Neural crest cell (in vitro differentiated cells): Measurements from ENCODE around the gene PSMC2. TPM values are rescaled to one million over a fixed set of nuclear protein-coding genes. Genes with fewer than 3 reads are reported as not detected.

Source experiments
- DNase-seq: peaks from one replicate; pipeline ENCODE4 v3.0.0; 2021; ENCODE audit warnings: low read depth, mixed read lengths, low spot score
- H3K27ac Mint-ChIP-seq: one replicate; pipeline ENCODE4 v1.8.0; 2021; ENCODE audit warnings: mild to moderate bottlenecking, mixed read lengths; ENCODE audit not compliant: unreplicated experiment
- H3K27me3 Mint-ChIP-seq: 2 replicates; pipeline ENCODE4 v1.8.0; 2021; ENCODE audit warnings: low read depth, mild to moderate bottlenecking, mixed read lengths
- H3K36me3 Mint-ChIP-seq: 2 replicates; pipeline ENCODE4 v1.8.0; 2021; ENCODE audit warnings: low read depth, mild to moderate bottlenecking, mixed read lengths
- H3K4me1 Mint-ChIP-seq: 2 replicates; pipeline ENCODE4 v1.8.0; 2021; ENCODE audit warnings: mixed read lengths
- H3K4me3 Mint-ChIP-seq: one replicate; pipeline ENCODE4 v1.8.0; 2021; ENCODE audit warnings: mild to moderate bottlenecking, mixed read lengths
- H3K9me3 Mint-ChIP-seq: 2 replicates; pipeline ENCODE4 v1.8.0; 2021; ENCODE audit warnings: mixed read lengths
- long read RNA-seq: library from polyadenylated mRNA; unstranded; transcript quantifications from one replicate; pipeline ENCODE4 v2.0.0, GENCODE V29; 2020
- total RNA-seq: library from RNA; stranded (reverse); gene quantifications from 2 replicates; pipeline ENCODE4 v1.2.1, GENCODE V29; 2021
- TF ChIP-seq, protein P1 (sequence below): fragments of 200-600 bp; sonication (generic); conservative IDR thresholded peaks from 2 replicates; pipeline ENCODE4 v1.5.0; 2021; ENCODE audit warnings: antibody characterized with exemption, mild to moderate bottlenecking

Gene PSMC2
- 122 and 124 TPM in 2 replicates for total RNA-seq
- long read RNA-seq, transcript PSMC2-201 (12 exons, 2,637 nt): major isoform, 436 of 454 reads
- long read RNA-seq, partial matches to known transcripts: 8 of 454 reads
- long read RNA-seq, other reads (novel, unspliced or antisense): 10 of 454 reads

DNA sequence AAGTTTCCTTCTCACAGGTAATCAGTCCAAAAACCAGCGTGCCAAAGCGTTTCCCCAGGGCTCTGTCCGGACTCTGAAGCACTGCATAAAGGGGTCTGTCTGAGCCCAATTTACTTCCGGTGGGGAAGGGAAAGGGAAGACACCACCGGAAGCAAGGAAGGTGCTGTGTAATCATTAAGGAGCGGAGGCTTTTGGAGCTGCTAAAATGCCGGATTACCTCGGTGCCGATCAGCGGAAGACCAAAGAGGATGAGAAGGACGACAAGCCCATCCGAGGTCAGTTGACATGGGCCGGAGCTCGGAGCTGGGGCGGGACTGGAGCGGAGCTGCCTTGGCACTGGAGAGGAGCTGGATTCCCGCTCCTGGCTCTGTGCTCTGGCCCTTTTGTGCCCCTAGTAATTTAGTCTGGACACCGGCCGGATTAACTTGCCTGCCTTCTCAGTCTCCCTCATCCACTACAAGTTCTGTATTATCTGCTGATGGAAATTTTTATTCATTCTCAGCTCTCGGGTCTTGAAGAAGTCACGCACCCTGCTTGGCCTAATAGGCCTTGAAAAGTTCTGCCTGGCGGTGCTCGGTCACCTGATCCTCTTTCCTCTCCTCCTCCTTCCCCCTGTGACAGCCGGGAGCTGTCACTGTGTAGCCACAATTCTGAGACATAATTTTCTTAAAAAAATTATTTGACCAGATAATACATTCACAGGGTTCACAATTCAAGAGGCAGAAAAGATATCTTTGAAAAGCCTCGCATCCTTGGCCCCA is at the start of gene PSMC2:
PSMC2 (plus strand) TSS at position 137 of the 761 bp plus-strand sequence; CDS start at position 206, 69 bp downstream.
- Mint-ChIP-seq H3K27me3 (no peaks in the 10 kb centered on the region), H3K27ac (peak within 1 kb of the TSS; percentile 99), H3K36me3 (no peaks in the 10 kb centered on the region), H3K4me1 (peaks cover 37% of the 10 kb centered on the region), H3K9me3 (no peaks in the 10 kb centered on the region), H3K4me3 (peak within 1 kb of the TSS; percentile 99)
- peak; percentile 69 for DNase-seq
- TF ChIP-seq, protein P1, sequence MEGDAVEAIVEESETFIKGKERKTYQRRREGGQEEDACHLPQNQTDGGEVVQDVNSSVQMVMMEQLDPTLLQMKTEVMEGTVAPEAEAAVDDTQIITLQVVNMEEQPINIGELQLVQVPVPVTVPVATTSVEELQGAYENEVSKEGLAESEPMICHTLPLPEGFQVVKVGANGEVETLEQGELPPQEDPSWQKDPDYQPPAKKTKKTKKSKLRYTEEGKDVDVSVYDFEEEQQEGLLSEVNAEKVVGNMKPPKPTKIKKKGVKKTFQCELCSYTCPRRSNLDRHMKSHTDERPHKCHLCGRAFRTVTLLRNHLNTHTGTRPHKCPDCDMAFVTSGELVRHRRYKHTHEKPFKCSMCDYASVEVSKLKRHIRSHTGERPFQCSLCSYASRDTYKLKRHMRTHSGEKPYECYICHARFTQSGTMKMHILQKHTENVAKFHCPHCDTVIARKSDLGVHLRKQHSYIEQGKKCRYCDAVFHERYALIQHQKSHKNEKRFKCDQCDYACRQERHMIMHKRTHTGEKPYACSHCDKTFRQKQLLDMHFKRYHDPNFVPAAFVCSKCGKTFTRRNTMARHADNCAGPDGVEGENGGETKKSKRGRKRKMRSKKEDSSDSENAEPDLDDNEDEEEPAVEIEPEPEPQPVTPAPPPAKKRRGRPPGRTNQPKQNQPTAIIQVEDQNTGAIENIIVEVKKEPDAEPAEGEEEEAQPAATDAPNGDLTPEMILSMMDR: no peak

DNA sequence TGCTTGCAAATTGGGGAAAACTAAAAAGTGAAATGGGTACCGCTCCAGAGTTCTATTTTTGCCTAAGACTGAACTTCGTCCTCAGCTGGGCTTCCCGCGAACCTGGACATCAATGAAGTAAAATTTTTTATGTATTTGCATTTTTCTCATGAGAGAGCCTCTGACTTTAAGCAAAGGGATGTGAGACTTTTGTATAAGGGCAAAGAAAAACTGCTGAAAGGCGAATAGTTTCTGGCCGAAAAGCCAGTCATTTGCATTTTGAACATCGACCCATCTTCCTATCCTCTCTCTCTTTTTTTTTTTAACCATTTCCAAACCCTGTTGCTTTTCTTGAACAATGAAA is 49.6 kb upstream of the PSMC2 start:
- Mint-ChIP-seq H3K27me3 (peaks cover 3% of the 10 kb centered on the region), H3K9me3 (no peaks in the 10 kb centered on the region), H3K27ac (peak overlapping the region; percentile 90), H3K4me3 (peak overlapping the region; percentile 86), H3K4me1 (peaks cover 23% of the 10 kb centered on the region), H3K36me3 (peaks cover 7% of the 10 kb centered on the region)
- TF ChIP-seq, protein P1: no peak
- DNase-seq: no peak

DNA sequence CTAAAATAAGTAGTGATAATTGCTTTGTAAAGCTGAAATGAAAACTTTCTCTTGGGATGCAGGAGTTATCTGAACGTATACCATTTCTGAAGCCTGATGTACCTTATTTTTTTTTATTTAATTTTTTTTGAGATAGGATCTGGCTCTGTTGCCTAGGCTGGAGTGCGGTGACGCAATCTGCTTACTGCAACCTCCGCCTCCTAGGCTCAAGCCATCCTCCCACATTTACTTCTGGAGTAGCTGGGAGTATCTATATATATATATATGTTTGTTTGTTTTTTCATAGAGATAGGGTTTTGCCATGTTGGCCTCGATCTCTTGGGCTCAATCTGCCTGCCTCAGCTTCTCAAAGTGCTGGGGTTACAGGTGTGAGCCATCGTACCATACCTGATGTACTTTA is 47.8 kb upstream of the PSMC2 start:
- Mint-ChIP-seq H3K36me3 (peaks cover 11% of the 10 kb centered on the region), H3K9me3 (no peaks in the 10 kb centered on the region), H3K27me3 (no peaks in the 10 kb centered on the region), H3K27ac (no peak overlapping the region), H3K4me1 (peaks cover 23% of the 10 kb centered on the region), H3K4me3 (no peak overlapping the region)
- TF ChIP-seq, protein P1: no peak
- no peak for DNase-seq

DNA sequence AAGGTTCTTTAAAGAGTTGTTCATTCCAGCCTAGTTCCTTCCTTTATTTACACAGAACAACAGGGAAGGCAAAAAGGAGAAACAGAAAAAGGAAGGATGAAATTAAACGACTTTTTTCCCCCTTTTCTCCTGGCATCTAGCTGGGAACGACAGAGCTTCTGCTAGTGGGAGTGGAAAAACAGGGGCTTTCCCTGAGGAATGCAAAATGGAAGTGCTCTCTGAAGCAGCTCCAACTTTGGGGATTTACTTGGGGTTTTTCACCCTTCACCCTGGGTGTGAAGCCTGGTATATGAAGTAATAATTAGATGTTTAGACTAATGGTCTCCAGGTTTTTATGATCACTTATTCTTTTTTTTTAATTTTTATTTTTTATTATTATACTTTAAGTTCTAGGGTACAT is 46.0 kb upstream of the PSMC2 start:
- H3K27me3 Mint-ChIP-seq: no peaks in the 10 kb centered on the region
- DNase-seq: no peak
- peaks cover 17% of the 10 kb centered on the region for H3K4me1 Mint-ChIP-seq
- no peak overlapping the region for H3K4me3 Mint-ChIP-seq
- H3K36me3 Mint-ChIP-seq: peaks cover 11% of the 10 kb centered on the region
- TF ChIP-seq, protein P1: no peak
- no peaks in the 10 kb centered on the region for H3K9me3 Mint-ChIP-seq
- no peak overlapping the region for H3K27ac Mint-ChIP-seq

DNA sequence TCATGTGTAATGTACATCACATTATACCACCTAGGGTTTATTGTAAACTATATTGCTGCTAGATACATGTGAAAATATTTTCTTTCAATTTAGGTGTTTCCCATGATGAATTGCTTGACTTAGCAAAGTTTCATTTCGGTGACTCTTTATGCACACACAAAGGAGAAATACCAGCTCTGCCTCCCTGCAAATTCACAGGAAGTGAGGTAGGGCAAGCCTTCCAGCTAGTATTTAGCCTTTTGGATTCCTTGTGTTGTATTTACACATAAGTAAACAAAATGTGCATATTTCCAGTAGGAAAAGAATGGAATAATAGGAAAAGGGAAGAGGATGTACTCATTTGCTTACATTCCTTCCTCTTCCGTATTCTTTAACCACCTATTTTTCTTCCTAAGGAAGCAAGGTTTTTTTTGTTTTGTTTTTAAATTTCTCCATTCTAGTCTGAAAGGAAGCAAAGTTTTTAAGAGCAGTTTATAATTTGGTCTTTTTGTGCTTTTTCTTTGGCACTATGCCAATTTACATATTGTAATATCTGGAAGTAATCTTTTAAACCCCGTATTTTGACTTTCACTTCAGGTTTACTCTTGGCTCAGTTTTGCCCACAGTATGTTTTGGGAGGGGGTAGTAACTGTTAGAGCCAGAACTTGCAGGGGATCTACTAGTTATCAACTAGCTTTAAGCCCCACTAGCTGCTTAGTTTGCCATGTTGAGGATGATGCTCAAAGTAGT is 39.8 kb upstream of the PSMC2 start:
- DNase-seq: no peak
- H3K27me3 Mint-ChIP-seq: no peaks in the 10 kb centered on the region
- H3K4me1 Mint-ChIP-seq: no peaks in the 10 kb centered on the region
- H3K9me3 Mint-ChIP-seq: no peaks in the 10 kb centered on the region
- H3K27ac Mint-ChIP-seq: no peak overlapping the region
- H3K36me3 Mint-ChIP-seq: peaks cover 4% of the 10 kb centered on the region
- TF ChIP-seq, protein P1: no peak
- no peak overlapping the region for H3K4me3 Mint-ChIP-seq
